Inflammatory macrophage treated with lipopolysaccharide for 1 hour (primary cell): ENCODE data around the gene PLCH2.

ENCODE experiments used
- DNase-seq, 2 donors: peaks; one replicate each; pipeline ENCODE4 v3.0.0-alpha.2; 2020 to 2022

The PLCH2 gene

GRCh38 chr1:2479186-2479585, 3.1 kb downstream of the PLCH2 start:
- no peak for DNase-seq

- DNase-seq: no peak
These were observed 3.5 kb downstream of the PLCH2 start for GRCh38 chr1:2479618-2480017.

- DNase-seq: no peak
These were observed 4.3 kb downstream of the PLCH2 start for GRCh38 chr1:2480236-2480985.

- no peak for DNase-seq
These were observed 4.9 kb downstream of the PLCH2 start for GRCh38 chr1:2480986-2481364.

- DNase-seq: no peak
These were observed 5.8 kb downstream of the PLCH2 start for GRCh38 chr1:2481885-2482284.

GRCh38 chr1:2482588-2482987, 6.5 kb downstream of the PLCH2 start:
- DNase-seq: no peak

- no peak for DNase-seq
These were observed 6.9 kb downstream of the PLCH2 start for GRCh38 chr1:2483026-2483425.

- no peak for DNase-seq
These were observed 7.9 kb downstream of the PLCH2 start for GRCh38 chr1:2483970-2484369.

GRCh38 chr1:2486041-2486440, 10.0 kb downstream of the PLCH2 start:
- DNase-seq: no peak

- DNase-seq: no peak
These were observed 10.5 kb downstream of the PLCH2 start for GRCh38 chr1:2486558-2486957.

- DNase-seq: no peak
These were observed 12.6 kb downstream of the PLCH2 start for GRCh38 chr1:2488688-2489087.

GRCh38 chr1:2489615-2490014, 13.5 kb downstream of the PLCH2 start:
- no peak for DNase-seq

- no peak for DNase-seq
These were observed 16.0 kb downstream of the PLCH2 start for GRCh38 chr1:2492091-2492490.

- DNase-seq: no peak
These were observed 17.1 kb downstream of the PLCH2 start for GRCh38 chr1:2493218-2493617.

GRCh38 chr1:2493691-2494322, 17.7 kb downstream of the PLCH2 start:
- no peak for DNase-seq

GRCh38 chr1:2494323-2494693, 18.2 kb downstream of the PLCH2 start:
- DNase-seq: no peak

GRCh38 chr1:2495026-2495425, 18.9 kb downstream of the PLCH2 start:
- no peak for DNase-seq

- DNase-seq: no peak
These were observed 19.5 kb downstream of the PLCH2 start for GRCh38 chr1:2495546-2495945.

GRCh38 chr1:2496087-2496622, 20.1 kb downstream of the PLCH2 start:
- DNase-seq: no peak

GRCh38 chr1:2496746-2497145, 20.7 kb downstream of the PLCH2 start:
- DNase-seq: no peak

GRCh38 chr1:2497891-2498290, 21.8 kb downstream of the PLCH2 start:
- DNase-seq: no peak

- no peak for DNase-seq
These were observed 22.6 kb downstream of the PLCH2 start for GRCh38 chr1:2498648-2499047.

GRCh38 chr1:2499260-2499659, 23.2 kb downstream of the PLCH2 start:
- no peak for DNase-seq

GRCh38 chr1:2499986-2500596, 24.0 kb downstream of the PLCH2 start:
- DNase-seq: no peak
